Measurements from ENCODE around the gene CACNB3.

DNA sequence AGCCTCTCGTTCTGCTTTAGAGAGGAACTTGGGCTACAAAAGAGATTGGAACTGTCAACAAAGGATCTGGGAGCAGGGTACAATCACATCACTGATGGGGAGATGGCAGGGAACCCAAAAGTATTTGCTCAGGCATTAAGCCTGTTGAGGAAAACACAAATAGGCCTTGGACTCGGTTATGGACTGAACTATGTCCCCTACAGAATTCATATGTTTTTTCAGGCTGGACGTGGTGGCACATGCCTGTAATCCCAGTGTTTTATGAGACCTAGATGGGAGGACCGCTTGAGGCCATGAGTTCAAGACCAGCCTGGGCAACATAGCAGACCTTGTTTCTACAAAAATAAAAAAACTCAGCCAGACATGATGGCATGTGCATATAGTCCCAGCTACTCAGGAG, 19.8 kb downstream of the CACNB3 start:
- TF ChIP-seq, protein P1, sequence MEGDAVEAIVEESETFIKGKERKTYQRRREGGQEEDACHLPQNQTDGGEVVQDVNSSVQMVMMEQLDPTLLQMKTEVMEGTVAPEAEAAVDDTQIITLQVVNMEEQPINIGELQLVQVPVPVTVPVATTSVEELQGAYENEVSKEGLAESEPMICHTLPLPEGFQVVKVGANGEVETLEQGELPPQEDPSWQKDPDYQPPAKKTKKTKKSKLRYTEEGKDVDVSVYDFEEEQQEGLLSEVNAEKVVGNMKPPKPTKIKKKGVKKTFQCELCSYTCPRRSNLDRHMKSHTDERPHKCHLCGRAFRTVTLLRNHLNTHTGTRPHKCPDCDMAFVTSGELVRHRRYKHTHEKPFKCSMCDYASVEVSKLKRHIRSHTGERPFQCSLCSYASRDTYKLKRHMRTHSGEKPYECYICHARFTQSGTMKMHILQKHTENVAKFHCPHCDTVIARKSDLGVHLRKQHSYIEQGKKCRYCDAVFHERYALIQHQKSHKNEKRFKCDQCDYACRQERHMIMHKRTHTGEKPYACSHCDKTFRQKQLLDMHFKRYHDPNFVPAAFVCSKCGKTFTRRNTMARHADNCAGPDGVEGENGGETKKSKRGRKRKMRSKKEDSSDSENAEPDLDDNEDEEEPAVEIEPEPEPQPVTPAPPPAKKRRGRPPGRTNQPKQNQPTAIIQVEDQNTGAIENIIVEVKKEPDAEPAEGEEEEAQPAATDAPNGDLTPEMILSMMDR (IDR thresholded peaks at IDR 0.05): no peak
- TF ChIP-seq POLR2A (IDR thresholded peaks at IDR 0.05): no peak
